GM19395 (cell line): ENCODE results near the gene ST8SIA4.
A peak's percentile ranks its signal among the peaks of the same experiment; 100 is the strongest.

Experiments
- ATAC-seq: cut with Tn5 transposase; IDR thresholded peaks from one replicate; pipeline ENCODE4 v1.9.1; 2021; ENCODE audit warnings: mild to moderate bottlenecking, moderate library complexity; ENCODE audit not compliant: unreplicated experiment

The ST8SIA4 gene

DNA sequence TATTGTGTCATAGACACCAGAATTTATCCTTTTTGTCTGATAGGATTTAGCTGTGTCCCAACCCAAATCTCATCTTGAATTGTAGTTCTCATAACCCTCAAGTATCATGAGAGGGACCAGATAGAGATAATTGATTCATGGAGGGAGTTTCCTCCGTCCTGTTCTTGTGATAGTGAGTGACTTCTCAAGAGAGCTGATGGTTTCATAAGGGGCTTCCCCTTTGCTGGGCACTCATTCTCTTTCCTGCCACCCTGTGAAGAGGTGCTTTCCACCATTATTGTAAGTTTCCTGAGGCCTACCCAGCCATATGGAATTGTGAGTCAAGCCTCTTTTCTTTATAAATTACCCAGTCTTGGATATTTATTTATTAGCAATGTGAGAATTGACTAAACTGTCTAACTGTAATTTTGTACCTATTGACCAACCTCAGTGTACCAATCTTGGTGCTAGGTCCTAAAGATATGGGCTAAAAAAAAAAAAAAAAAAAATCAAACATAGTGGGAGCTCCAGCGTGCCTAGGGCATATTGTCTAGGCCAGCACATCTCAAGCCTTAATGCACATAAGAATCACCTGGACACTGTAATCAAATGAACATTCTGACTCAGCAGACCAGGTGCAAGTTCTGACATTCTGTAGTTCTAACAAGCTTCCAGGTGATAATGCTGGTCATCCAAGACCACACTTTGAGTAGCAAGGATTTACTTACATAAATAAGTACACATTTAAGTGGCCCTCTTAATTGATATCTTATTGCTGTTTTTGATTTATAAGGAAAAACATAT lies 30.5 kb downstream of the ST8SIA4 start:
- ATAC-seq = peak; percentile 61

DNA sequence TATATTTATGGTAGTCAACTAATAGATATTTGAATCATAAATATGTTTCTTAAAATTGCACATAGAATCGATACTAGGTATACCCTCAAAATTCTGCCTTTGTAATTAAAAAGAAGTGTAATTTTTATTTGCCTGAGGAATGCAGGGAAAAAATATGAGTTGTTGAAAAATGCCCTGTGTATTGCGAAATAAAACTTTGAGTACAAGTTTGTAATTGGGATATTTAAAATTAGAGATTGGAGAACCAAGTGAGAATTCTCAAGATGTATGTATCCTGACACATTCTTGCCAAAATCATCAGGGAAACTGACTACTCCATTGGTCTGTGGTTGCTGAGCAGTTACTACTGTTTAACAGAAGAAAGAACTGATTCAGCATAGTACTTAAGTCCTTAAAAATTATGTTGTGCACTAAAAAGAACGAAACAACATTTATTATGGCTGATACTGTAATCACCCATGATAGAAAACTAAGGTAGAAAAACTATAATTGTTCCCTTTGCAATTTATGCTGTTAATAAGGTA lies 36.0 kb downstream of the ST8SIA4 start:
- ATAC-seq = no peak

DNA sequence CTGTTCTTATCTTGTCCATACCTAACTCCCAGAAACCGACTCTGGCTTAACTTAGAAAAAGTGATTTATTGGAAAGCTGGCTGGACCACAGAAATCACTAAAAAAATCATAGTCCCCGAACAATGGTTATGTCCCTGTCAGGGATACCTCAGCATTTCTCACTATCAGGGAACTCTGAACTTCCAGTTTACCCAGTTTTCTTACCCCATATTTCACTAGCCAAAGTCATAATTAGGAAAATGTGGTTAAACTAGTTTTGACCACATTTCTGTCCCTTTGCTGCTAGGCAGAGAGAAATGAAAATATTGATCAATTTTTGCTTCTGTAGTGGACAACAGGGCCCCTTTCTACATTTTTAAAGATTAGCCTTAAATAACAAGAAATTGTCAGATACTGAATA lies 38.2 kb downstream of the ST8SIA4 start:
- ATAC-seq = no peak

DNA sequence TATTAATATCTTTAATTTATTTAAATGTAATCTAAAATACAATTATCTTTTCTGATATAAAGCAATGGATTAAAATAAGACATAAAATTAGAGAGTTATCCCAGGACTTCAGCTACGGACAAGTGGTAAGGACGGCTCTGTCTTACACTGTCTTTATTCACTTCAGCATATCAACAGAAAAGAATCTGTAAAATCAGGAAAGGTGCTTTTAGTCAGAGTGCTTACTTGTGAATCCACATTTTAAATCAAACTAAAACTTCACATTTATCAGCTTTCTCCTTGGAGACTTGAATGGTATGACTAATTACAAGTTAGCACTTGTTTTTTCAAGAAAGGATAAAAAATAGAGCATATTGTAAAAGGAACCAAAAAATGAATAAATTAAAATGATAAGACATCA lies 39.3 kb downstream of the ST8SIA4 start:
- ATAC-seq = no peak

DNA sequence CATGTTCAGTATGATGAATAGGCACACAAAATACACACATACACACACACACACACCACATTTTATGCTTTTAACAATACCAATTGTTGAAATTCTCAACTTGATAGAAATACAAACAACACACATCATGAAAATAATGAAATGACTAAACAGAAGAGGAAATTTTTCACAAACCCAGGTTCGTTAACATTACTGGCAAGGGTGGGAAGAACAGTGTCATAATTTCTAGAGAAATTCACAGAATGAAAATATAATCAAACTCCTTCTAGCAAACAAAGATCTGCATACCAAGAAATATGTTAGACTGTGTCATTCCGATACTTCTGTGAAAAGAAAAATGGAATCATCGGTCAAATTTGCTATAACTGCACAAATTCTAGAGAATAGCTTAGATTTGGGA lies 41.9 kb downstream of the ST8SIA4 start:
- ATAC-seq = no peak

DNA sequence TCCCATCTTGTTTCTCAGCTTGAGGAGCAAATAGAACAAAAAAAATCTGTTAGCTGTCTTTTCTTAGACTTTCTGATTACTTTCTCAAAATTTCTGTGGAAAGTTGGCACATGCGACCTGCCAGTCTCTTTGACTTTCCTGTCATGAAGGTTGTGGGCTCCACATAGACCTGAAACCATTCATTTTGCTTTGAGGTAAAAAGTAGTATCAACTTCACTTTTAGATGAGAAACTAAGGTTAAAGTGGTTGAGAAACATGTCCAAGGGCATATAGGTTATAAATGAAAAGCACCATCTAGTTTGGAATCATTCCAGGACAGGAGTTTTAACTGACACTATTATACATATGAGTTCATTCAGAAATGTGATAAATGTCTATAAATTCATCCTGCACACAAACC lies 42.7 kb downstream of the ST8SIA4 start:
- peak; percentile 66 for ATAC-seq

DNA sequence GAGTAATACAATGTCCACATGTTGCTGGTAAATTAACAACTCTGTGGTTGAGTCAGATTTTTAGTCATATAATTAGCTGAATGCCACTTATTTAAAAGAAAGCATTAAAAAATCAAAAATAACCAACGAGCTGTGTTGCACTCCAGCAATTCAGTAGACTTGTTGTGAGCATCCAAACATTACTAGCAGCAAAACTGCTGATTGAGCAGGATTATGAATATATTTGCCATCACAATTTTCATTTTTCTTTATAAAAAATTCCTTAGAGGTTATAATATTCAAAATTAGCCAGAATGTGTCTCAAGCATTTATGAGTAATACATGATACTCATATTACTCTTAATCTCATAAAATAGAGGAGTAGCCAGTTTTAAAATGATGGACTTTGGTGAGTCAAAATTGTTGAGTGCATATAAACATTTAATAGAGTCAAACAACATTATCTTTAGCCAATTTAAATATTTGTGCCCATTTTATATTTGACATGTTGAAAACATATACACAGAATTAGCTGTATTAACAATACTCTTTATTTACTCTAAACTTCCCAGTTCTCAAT lies 44.0 kb downstream of the ST8SIA4 start:
- no peak for ATAC-seq

DNA sequence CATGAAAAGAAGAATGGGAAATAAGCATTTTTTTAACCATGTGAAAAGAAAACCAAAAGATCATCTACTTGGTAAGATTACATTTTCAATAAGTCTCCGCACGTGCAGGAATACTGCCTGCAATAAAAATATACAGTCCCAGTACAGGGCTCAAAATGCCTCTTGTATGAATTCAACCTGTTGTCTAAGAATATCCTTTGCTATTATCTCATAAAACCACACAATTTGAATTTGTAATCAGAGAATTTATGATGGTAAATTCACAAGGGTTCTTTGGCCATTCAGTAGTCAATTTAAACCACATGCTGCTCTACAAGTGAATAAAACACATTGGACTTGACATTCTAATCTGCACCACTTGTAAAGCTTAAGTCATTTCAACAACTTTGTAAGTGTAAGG lies 46.6 kb downstream of the ST8SIA4 start:
- ATAC-seq = no peak

DNA sequence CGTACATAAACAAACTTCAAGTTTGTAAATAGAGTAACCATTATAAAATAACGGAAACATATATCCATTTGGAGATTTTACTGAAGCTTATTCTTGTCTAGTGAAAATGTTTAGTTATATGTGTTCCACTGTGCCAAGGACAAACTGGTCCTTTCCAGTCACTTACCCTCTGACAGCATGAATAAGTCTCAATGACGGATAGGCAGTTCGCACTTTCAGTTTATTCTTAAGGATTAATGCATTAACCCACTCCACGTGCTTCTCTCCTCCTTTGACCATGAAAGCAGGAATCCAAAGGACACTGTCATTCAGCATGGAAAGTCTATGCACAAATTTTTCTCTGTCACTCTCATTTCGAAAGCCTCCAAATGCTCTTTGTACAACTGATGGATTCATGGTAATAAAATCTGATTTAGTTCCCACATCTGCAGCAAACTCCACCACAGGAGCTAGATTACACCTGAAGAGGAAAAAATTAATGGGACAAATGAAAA lies 47.1 kb downstream of the ST8SIA4 start:
- no peak for ATAC-seq

DNA sequence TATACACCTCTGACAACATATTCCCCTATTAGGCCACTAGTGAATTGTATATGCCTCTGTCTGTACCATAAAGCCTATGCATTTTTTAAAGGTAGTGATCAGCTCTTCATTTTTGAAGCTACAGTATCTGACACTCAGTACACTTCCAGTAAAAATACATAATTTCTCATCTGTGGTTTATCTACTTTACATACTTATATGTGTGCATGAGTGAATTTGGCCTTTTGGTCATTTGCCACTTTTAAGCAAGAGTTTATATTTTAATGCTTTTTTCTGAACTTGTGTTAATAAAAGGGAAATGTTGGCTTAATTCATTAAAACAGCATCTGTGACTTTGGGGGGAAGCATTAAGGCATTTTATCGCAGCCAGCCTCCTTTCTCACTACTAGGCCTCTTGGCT lies 47.8 kb downstream of the ST8SIA4 start:
- no peak for ATAC-seq

DNA sequence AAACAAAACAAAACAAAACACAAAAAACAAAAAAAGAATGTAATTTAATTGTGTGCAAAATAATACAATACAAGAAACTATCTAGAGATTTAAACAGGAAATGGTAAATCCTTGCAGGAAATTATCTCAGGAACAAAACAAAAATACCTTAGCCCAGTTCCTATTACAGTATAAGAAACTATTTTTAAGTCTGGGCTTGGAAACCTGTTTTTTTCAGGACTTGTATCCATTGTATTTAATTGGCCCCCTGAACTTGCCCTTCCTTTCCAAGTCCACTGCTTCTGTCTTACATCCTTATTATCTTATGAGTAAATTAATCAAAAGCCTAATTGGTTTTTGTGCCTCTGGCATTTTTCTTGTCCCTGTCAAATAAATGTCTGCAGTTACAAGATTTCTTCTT lies 48.5 kb downstream of the ST8SIA4 start:
- ATAC-seq = no peak

DNA sequence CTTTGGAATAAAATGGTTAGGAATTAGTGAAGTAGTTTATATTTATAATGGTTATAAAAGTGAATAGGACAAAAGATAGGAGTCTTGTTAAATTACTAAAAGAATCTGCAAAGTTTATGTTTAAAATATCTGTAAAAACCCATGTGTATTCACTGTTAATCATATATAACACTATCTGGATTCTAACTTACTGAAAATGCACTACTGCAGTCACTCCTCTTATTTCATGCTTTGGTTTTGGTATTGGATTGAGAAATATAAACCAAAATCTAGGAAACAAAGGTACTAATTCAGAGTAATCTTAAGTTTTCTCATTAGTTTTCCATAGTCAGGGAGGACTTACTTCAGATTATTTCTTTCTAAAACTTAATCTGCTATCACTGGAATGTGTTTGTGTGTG lies 49.5 kb downstream of the ST8SIA4 start:
- ATAC-seq = no peak

DNA sequence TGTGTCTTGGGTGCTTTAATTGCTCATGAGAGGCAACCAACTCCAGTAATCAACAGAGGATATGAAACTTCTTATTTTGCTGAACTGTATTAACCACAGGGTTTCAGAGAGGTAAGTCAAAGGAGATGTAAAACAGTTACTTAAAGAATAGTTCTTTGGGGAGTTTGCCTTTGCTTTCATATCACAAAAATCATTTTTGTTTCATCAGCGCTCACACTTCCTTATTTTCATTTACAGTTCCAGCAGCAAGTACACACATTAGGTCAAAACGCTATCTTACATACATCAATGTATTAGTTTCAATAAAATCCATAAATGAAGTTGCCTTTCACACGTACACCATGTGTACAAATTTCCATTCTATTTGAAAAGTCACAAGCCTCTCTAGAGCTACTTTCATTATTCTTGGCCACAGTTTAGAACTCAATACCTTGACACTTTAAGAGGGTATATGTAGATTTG lies 50.1 kb downstream of the ST8SIA4 start:
- peak; percentile 97 for ATAC-seq

DNA sequence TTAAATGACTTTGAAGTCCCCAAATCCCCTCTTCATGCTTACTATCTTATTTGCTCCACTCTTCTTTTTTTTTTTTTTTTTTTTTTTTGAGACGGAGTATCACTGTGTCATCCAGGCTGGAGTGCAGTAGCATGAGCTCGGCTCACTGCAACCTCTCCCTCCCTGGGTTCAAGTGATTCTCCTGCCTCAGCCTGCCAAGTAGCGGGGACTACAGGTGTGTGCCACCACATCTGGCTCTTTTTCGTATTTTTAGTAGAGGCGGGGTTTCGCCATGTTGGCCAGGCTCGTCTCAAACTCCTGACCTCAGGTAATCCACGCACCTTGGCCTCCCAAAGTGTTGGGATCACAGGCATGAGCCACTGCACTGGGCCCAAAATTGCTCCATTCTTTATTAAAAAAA lies 51.0 kb downstream of the ST8SIA4 start:
- no peak for ATAC-seq

DNA sequence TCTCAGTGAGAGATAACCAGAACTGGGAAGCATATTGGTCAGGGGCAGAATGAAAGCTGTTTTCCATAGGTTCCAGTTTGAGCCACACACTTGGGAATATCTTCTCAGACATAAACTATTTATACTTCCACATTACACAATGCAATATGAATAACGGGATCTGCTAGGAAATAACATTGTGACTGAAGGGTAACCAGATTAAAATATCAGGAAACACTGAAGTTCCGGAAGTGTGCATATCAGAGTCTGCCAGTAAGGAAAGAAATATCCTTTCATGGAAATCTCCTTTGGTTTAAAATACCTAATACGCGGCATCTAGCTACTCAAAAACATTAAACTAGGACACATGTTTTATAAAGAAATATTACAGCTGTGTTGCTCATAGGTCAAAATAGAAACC lies 56.3 kb downstream of the ST8SIA4 start:
- ATAC-seq = no peak

DNA sequence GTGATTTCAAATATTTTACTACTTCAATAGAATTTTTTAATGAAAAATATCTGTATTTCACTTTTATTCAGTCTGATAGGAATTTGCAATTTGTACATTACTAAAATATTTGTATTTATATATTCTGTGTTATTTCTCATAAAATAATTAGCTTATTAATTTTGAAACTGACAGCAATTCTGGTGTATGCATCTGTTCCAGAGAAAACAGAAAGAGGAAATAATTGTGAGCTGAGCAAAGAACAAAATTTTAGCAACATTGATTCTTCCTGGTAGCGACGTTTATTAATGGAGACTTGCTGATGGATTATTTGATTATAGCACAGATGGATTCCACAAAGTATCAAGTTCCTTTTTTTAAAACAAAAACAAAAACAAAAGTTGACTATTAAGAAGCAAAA lies 61.0 kb downstream of the ST8SIA4 start:
- ATAC-seq = no peak

DNA sequence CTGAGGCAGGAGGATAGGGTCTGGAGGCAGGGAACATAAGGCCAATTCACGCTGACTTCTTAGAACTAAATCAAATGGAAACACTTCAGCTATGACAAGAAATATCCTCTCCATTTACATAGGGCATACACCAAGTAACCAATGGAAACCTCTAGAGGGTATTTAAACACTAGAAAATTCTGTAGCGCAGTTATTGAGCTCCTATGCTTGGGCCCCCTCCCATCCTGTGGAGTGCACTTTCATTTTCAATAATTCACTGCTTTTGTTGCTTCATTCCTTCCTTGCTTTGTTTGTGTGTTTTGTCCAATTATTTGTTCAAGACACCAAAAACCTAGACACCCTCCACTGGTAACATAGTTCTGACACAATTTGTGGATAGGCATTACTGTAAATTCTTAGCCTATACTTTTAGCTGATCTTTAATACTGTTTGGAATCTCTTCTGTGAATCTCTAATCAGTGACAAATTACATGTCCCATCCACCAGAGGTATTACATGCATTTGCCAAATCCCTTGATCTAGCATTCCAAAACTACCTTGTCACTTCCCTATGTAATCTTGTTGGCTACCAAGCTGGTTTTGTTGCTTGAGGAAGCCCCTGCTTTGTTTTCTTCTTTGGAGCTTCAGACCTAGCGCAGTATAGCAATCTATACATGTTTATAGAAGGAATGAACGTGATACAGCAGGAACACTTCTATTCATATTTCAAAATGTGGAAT lies 61.6 kb downstream of the ST8SIA4 start:
- ATAC-seq = peak; percentile 53

DNA sequence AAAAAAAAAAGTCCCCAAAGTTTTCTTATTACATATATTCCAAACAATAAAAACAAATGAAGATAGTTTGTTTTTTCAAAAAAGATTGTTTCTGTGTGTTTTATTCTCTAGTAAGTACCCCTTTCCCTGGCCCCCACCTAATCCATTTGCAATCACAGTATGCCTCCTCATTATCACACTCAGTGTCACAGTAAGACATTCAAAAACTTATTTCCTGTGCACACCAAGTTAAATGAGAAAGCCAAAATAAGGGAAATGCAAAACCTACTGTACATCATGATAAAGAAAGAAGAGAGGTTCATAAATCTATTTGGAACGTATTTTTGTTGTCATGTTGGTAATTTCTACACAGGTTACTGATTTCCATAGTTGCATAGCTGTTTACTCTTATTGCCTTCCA lies 62.3 kb downstream of the ST8SIA4 start:
- peak; percentile 49 for ATAC-seq

DNA sequence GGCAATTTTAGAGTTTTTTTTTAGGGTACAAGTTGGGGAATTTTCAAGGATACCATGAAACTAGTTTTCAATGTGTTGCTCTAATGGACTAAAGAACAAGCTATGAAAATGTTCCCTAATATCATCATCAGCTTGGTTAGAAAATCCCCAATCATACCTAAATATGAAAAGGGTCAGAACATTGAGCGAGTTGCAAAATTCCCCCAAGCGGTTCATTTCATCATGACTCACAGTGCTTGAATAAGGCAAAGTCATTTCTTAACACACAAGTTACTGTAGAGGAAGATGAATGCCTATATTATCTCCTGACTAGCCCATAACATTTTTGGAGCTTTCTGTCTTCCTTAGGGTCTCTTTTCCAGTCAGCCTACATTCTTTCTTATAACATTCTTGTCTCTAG lies 62.7 kb downstream of the ST8SIA4 start:
- ATAC-seq = peak; percentile 77

DNA sequence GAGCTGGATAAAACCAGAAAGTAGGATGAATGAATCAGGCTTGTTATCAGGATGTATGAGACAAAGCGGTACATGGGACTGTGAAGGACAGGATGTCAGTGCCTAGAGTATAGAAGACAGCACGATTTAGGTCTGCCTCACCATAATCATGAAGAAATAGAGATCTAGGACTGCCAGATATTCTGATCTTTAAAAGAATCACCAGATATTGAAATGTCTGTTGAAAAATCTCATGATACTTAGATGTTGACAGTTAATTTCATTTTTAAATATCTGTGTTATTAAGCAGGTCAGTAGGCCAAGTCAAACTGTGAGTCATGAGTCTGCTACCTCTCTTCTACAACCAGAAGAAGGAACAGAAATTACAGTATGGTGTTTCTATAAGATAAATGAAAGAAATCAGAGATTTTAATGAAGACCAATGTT lies 65.0 kb downstream of the ST8SIA4 start:
- ATAC-seq = no peak

DNA sequence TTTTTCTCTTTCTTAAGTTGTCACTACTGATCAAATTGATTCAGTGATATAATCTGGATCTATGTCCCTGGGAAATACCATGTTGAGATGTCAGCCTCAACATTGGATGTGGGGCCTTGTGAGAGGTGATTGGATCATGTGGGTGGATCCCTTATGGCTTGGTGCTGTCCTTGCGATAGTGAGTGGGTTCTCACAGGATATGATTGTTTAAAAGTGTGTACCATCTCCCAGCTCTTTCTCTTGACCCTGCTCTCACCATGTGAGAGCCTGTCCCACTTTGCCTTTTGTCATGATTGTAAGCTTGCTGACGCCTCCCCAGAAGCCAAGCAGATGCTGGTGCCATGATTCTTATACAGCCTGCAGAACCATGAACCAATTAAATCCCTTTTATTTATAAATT lies 68.6 kb downstream of the ST8SIA4 start:
- ATAC-seq = no peak
